Stimulated activated CD4-positive, alpha-beta T cell treated with anti-CD3 and anti-CD28 coated beads, Interleukin-2, amount 100 ng/mL, for 24 hours (primary cell): ENCODE data around the gene C17orf58.
"Not testable (repeated sequence)": the region's sequence is repeated elsewhere in the genome, so short reads cannot be mapped to it uniquely, and the experiment has no call there.

ENCODE experiments used
- DNase-seq, 2 donors: peaks; one replicate each; pipeline ENCODE4 v3.0.0-alpha.2; 2020

C17orf58 gene

DNA sequence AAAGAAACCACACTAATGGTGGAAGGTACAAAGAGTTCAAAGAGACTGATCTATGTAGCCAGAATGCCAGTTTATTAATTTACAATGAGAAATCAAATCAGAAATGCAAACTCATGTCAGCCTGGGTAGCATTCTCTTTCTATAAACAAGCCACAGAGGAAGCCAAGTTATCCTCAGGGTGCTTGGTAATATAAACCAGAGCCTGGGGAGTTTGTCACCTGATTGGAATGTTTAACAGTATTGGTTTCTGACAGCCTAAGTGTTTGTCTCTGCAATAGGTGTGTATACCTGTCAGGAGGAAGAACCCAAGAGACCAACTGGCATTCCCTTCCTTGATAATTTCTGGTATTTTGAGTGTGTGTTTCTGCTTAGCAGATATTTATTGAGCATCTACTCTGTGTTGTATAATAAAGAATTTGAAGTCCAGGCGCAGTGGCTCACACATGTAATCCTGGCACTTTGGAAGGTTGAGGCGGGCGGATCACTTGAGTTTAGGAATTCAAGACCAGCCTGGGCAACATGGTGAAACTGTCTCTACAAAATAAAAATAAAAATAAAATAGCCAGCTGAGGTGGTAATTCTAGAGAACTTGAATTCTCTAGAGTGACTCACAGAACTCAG, 3.1 kb upstream of the C17orf58 start:
- DNase-seq: no peak

DNA sequence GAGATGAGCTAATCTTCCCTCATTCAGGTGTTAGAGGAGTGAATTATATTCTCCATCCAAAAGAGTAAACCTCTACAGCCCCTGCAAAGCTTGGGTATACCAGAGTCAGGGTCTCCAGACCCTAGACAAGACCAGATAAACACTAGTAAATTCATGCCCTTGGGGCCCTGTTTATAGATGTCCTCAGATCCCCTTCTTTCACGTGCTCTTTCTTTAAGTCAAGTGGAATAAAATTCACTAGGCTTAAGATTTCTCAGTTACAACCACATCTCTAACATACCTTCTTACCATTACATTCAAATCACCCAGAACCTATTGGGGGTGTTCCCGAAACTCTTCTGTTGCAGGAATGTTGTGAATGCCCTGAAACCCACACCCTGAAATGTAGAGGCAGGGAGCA, 2.2 kb upstream of the C17orf58 start:
- DNase-seq: no peak

DNA sequence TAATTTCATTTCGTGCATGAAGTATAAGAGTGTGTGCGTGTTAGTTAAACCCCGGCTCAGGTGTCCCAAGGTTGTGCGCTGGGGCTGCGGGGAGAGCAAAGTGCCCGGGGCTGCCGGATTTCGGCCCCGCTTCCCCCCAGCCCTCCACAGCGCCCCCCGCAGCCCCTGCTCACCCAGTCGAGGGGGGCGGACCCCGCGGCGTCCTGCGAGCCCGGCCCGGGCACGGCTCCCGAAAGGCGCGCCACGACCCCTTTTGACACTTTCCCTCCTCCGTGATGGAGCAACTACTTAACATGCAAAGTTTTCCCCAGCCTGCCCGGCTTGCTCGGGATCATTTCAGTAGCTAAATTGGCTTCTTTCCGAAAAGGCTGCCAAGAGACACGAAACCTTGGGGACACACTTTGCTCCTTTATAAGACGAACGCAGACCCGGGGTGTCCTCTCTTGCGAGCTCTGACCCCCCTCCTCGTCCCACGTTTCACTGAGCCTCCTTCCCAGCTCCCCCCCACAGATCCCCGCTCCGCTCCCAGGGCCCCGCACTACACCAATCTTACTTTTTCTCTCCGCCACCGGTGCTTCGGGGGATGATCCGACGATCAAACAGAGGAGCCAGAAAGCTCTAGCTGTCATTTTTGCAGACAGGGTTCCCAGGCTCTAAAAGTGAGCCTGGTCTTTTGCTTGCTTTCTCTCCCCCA, 552 bp downstream of the C17orf58 start:
- DNase-seq: peak; percentile 26 to 28

DNA sequence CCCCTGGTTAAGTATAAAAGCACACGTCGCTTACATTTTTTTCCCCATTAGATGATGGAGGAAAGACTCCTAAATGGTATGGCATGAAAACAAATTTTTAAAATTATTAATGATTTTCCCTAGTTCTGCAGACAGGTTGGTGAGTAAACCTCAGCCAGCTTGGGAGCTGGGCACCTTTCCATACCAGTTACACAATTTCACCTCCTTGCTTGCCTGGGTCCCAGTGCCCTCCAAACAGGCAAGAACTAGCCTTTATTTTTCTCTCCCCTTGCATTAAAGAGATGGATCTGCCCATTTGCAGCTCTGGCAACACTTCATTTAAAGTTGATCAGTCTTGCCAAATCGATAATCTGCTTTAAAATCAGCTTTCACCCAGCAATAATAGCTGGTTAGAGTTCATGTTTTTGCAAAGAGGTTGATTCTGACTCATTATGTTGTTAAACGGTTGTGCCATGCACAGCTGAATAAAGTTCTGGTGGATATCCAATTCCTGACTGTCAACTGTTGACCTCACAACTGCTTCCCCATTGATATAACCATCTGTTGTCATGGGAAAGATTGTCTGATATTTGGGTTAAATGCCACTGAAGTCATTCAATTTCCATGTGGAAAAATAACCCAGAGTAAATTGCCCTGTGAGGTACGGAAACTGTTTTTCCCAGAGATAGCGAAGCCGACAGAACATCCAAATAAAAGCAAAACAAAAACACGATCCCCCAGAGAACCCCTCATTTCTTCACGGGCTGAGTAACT, 1.3 kb downstream of the C17orf58 start:
- DNase-seq: no peak

DNA sequence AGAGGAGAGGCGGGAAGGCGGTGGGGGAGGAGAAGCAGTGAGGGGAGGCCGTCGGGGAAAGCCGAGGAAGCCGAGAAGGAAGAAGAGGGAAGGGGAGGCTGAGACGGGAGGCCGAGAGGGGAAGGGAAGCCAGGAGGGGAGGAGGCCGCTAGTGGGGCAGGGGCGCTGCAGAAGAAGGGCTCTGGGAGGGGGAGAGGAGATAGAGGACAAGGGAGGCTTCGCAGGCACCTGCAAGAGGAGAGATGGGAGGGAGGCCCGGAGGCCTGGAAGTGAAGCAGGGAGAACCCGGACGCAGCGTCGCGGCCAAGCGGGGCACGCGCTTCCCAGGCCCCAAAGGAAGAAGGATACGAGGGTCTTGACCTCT, 2.3 kb downstream of the C17orf58 start:
- no peak for DNase-seq

DNA sequence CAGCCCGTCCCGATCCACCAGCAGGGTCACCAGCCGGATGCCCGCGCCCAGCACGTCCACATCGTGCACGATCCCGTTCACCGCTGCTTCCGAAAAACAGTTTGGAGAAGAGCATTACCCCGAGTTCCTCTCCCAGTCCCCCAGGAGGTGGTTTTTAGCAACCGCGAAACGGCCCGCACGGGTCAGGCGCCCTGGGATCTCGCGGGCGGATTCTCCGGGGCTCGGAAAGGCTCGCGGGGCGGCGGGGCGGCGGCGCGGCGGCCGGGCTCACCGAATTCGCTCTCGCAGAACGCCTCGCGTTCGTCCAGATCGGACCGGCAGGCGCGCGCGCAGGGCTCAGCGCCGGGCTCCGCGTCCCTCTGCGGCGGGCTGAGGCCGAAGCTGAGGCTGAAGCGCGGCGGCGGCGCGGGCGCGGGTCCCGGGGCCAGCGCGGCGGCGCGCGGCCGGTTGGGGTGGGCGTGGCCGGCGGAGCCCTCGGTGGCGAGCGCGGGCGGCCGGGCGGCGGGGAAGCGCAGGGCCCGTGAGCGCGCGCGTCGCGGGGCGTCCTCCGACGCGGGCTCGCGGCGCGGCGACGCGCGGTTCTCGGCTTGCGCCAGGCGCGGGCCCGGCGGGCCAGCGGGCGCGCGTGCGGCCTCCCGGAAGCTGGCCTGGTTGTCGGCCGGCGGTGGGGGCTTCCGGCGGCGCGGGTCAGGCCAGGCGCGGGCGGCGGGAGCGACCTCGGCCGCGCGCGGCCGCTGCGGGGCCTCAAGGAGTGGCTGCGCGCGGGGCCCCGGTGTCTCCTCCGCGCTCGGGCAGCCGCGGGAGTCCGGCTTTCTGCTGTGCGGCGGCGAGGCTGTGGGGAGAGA, 2.9 kb downstream of the C17orf58 start:
- DNase-seq: peak; percentile 71 to 81

DNA sequence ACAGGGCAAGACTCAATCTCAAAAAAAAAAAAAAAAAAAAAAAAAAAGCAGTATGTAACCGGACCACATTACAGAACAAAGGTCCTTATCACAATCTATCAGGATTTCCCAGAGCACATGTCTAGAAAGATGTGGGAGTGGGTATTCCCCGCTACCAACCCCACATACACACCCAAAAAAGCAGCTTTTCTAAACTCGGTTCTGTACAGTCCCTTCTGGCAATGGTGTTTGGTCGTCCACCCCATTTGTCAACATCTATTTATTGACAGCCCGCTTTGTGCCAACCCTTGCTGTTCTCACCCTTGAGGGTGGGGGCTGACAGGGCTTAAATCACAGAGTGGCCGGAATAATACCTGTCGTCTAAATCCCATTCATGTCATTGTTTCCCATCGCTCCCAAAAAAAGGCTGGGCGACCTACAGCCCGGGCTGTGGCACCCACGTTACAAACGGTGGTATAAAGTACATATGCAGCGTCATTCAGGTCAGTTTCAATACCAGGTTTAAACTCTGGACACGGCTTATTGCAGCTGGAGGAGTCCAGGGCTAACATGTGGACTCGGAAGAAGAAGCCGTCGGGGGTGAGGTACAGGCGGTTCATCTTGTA, 3.6 kb downstream of the C17orf58 start:
- peak; percentile 11 to 21 for DNase-seq

DNA sequence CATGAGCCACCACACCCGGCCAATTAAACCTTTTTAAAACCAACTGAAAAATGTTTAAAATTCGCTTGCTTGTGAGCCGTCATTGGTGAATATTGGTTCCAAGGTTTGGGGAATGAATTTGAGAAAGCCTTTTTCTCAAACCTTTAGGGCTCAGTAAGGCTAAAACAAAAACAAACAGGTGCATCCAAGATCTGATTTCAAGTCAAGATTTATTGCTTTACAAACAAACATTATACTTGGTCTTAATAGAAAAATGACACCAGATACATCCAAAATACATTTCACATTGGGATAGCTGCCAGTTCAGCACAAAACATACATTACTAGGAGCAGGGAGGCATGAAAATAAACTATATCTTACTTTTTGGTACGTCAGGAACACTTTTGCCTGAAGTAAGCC, 5.4 kb downstream of the C17orf58 start:
- DNase-seq: no peak

DNA sequence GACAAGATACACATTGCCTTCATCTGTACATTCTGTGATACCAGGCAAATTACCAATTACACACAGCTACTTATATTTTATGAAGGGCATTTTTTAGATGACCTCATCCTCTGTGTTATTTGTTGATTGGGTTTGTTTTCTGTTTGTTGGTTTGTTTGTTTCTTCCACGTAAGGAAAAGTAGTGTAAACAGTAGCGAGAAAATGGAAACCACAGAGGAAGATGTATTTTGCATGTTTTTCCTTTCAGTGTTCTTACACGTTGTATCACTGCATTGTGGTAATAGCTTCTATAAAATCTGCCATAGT, 12.9 kb downstream of the C17orf58 start:
- DNase-seq: no peak

GRCh38 chr17:67982686-67983382, 13.4 kb downstream of the C17orf58 start:
- no peak for DNase-seq

DNA sequence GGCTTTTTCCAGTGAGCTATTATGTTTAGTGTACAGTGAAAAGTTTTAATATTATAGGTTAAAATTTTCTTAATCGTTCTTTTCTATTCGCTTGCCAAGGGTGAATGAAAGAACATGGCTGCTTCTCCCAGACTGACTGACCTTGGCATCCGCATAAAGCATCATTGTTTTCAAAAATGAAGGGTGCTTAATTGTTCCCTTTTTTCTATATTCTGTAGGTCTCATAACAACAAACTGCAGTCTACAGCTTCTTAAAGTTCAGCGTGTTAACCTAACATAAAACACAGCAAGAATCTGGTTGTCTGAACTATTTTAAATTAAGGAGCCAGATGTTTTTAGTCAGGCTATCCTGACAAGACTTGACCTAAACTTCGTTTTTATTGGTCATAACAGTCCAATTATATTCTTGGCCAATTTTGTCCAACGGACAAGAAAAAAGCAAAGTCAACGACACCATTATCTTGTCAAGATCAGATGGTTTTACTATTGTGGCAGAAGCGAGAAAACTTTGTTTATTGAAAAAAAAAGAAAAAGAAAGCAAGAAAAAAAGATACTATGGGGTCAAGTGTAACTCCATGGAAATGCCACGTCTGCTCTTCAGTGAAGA, 14.1 kb downstream of the C17orf58 start:
- no peak for DNase-seq

DNA sequence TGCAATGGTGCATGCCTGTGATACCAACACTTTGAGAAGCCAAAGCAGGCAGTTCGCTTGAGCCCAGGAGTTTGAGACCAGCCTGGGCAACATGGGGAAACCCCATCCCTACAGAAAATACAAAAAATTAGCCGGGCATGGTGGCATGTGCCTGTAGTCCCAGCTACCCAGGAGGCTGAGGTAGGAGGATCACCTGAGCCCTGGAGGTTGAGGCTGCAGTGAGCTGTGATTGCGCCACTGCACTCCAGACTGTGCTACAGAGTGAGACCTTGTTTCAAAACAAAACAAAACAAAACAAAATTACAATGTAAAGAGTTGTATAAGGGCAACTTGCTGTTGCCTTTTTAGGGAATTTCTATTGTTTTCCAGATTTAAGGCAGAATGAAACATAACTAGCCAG, 15.4 kb downstream of the C17orf58 start:
- not testable (repeated sequence) for DNase-seq

GRCh38 chr17:67980456-67980855, 15.8 kb downstream of the C17orf58 start:
- DNase-seq: no peak

- DNase-seq: not testable (repeated sequence)
These were observed 20.0 kb downstream of the C17orf58 start for GRCh38 chr17:67976306-67976705.

GRCh38 chr17:67974598-67975066, 21.6 kb downstream of the C17orf58 start:
- DNase-seq: no peak

- no peak for DNase-seq
These were observed 22.1 kb downstream of the C17orf58 start for GRCh38 chr17:67974185-67974584.

- no peak for DNase-seq
These were observed 25.5 kb downstream of the C17orf58 start for GRCh38 chr17:67970783-67971182.

GRCh38 chr17:67963145-67963572, 33.1 kb downstream of the C17orf58 start:
- peak; percentile 71 to 83 for DNase-seq

GRCh38 chr17:67962156-67962555, 34.1 kb downstream of the C17orf58 start:
- DNase-seq: not testable (repeated sequence)

DNA sequence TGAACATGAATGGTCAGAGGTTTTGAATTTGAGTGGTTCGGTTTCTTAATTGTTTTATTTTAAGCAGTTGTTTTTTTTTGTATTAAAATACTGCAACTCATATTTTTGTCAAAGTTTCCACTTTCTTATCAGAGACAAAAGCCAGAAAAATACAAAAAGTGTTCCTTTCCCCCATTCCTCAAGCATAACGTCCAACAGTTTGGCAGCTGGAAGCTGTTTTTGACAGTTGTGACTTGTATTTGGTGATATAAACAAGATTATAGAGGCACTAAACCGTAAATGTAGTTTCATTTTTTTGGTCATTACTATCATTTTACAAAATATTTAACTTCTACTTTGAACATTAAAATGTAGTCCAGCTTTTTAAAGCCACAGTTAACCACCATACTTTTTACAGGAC, 36.0 kb downstream of the C17orf58 start:
- not testable (repeated sequence) for DNase-seq

GRCh38 chr17:67959510-67959909, 36.8 kb downstream of the C17orf58 start:
- DNase-seq: no peak

- no peak for DNase-seq
These were observed 45.3 kb downstream of the C17orf58 start for GRCh38 chr17:67950945-67951344.
